RKO (cell line): ENCODE measurements around the gene ZNHIT3.
"Not testable (repeated sequence)": the region's sequence is repeated elsewhere in the genome, so short reads cannot be mapped to it uniquely, and the experiment has no call there.

Experiments used
- DNase-seq: peaks from one replicate; pipeline ENCODE4 v3.0.0-alpha.2; 2016; ENCODE audit warnings: low spot score

Gene ZNHIT3

GRCh38 chr17:36486204-36487194 is at the start of gene ZNHIT3:
Gene ZNHIT3 (plus strand): TSS chr17:36486681. CDS start chr17:36486700, 19 bp downstream.
- peak; percentile 97 for DNase-seq

GRCh38 chr17:36441792-36442191 is 44.7 kb upstream of the ZNHIT3 start:
- not testable (repeated sequence) for DNase-seq

GRCh38 chr17:36443777-36444176 is 42.7 kb upstream of the ZNHIT3 start:
- no peak for DNase-seq

GRCh38 chr17:36449997-36450396 is 36.5 kb upstream of the ZNHIT3 start:
- DNase-seq, result not testable (repeated sequence)

- not testable (repeated sequence) for DNase-seq
Observed at GRCh38 chr17:36452888-36453287, 33.6 kb upstream of the ZNHIT3 start.

- DNase-seq, result not testable (repeated sequence)
Observed at GRCh38 chr17:36457701-36458100, 28.8 kb upstream of the ZNHIT3 start.

GRCh38 chr17:36459045-36459444 is 27.4 kb upstream of the ZNHIT3 start:
- no peak for DNase-seq

GRCh38 chr17:36459601-36460000 is 26.9 kb upstream of the ZNHIT3 start:
- no peak for DNase-seq

- no peak for DNase-seq
Observed at GRCh38 chr17:36460265-36460937, 26.1 kb upstream of the ZNHIT3 start.

GRCh38 chr17:36461330-36462110 is 25.0 kb upstream of the ZNHIT3 start:
- no peak for DNase-seq

- DNase-seq, result peak; percentile 92
Observed at GRCh38 chr17:36463916-36464764, 22.3 kb upstream of the ZNHIT3 start.

- DNase-seq, result no peak
Observed at GRCh38 chr17:36464765-36465088, 21.8 kb upstream of the ZNHIT3 start.

- no peak for DNase-seq
Observed at GRCh38 chr17:36468903-36469635, 17.4 kb upstream of the ZNHIT3 start.

- no peak for DNase-seq
Observed at GRCh38 chr17:36469733-36470132, 16.7 kb upstream of the ZNHIT3 start.

- no peak for DNase-seq
Observed at GRCh38 chr17:36470499-36470898, 16.0 kb upstream of the ZNHIT3 start.

GRCh38 chr17:36474571-36474970 is 11.9 kb upstream of the ZNHIT3 start:
- DNase-seq, result no peak

- no peak for DNase-seq
Observed at GRCh38 chr17:36475346-36475970, 11.0 kb upstream of the ZNHIT3 start.

- no peak for DNase-seq
Observed at GRCh38 chr17:36481829-36482228, 4.7 kb upstream of the ZNHIT3 start.

GRCh38 chr17:36482611-36483504 is 3.6 kb upstream of the ZNHIT3 start:
- no peak for DNase-seq
